Measurements from ENCODE around the gene PRF1. TPM values are rescaled to one million over a fixed set of nuclear protein-coding genes. Genes with fewer than 3 reads are reported as not detected.
"Not testable (repeated sequence)": the region's sequence is repeated elsewhere in the genome, so short reads cannot be mapped to it uniquely, and the experiment has no call there.

The PRF1 gene
- total and polyA plus RNA-seq, 2 donors (not counting 1 experiment from before 2014, with no cell fraction given): not detected

GRCh38 chr10:70647086-70647485, 44.5 kb upstream of the PRF1 start:
- H3K36me3 ChIP-seq (ENCODE audit: control insufficient read depth, insufficient read depth, low read length): no peaks in the 10 kb centered on the region
- H3K27ac ChIP-seq (ENCODE audit: insufficient read depth, low read length): no peak overlapping the region
- H2AFZ ChIP-seq (ENCODE audit: low read length): no peak overlapping the region
- H3K4me3 ChIP-seq (replicated peaks in 1 of 4; ENCODE audit: control extremely low read depth in 1 of 4, insufficient read depth in 1 of 4, low read depth in 3 of 4, low read length in 4 of 4): no peak overlapping the region
- no peak overlapping the region for H3K4me2 ChIP-seq (ENCODE audit: extremely low read depth, insufficient read depth, low read length)
- H3K4me1 ChIP-seq (ENCODE audit: control insufficient read depth, extremely low read depth, insufficient read depth, low read length): peaks cover 2% of the 10 kb centered on the region
- H3K79me2 ChIP-seq (ENCODE audit: control insufficient read depth, insufficient read depth, low read length): no peaks in the 10 kb centered on the region
- DNase-seq (ENCODE audit: low read depth in 2 of 2): no peak
- no peaks in the 10 kb centered on the region for H3K9me3 ChIP-seq (ENCODE audit: control insufficient read depth, insufficient read depth, low read depth, low read length)
- H3K9ac ChIP-seq (ENCODE audit: insufficient read depth, low read length): no peak overlapping the region
- no peak for TF ChIP-seq EZH2 (IDR thresholded peaks at IDR 0.05; ENCODE audit: low read length, missing control alignments)
- TF ChIP-seq CTCF (conservative IDR thresholded peaks at IDR 0.05 in 1 of 2, IDR thresholded peaks at IDR 0.05 in 1 of 2; ENCODE audit: low read depth in 1 of 2, low read length in 2 of 2): no peak
- no peaks in the 10 kb centered on the region for H4K20me1 ChIP-seq (ENCODE audit: control insufficient read depth, extremely low read depth, insufficient read depth, low read length)
- H3K27me3 ChIP-seq (ENCODE audit: control insufficient read depth, insufficient read depth, low read length): peaks cover 3% of the 10 kb centered on the region

GRCh38 chr10:70644959-70645358, 42.4 kb upstream of the PRF1 start:
- H3K27ac ChIP-seq (ENCODE audit: insufficient read depth, low read length); H3K4me1 ChIP-seq (ENCODE audit: control insufficient read depth, extremely low read depth, insufficient read depth, low read length); H3K9me3 ChIP-seq (ENCODE audit: control insufficient read depth, insufficient read depth, low read depth, low read length); H3K4me3 ChIP-seq (replicated peaks in 1 of 4; ENCODE audit: control extremely low read depth in 1 of 4, insufficient read depth in 1 of 4, low read depth in 3 of 4, low read length in 4 of 4); H3K36me3 ChIP-seq (ENCODE audit: control insufficient read depth, insufficient read depth, low read length); H3K79me2 ChIP-seq (ENCODE audit: control insufficient read depth, insufficient read depth, low read length); H3K9ac ChIP-seq (ENCODE audit: insufficient read depth, low read length); H3K4me2 ChIP-seq (ENCODE audit: extremely low read depth, insufficient read depth, low read length); H4K20me1 ChIP-seq (ENCODE audit: control insufficient read depth, extremely low read depth, insufficient read depth, low read length); H3K27me3 ChIP-seq (ENCODE audit: control insufficient read depth, insufficient read depth, low read length); H2AFZ ChIP-seq (ENCODE audit: low read length): not testable (repeated sequence)
- peak in 1 of 2 donors; percentile 17 for DNase-seq (ENCODE audit: low read depth in 2 of 2)

- H3K27me3 ChIP-seq (ENCODE audit: control insufficient read depth, insufficient read depth, low read length); H3K36me3 ChIP-seq (ENCODE audit: control insufficient read depth, insufficient read depth, low read length); DNase-seq (ENCODE audit: low read depth in 2 of 2); H4K20me1 ChIP-seq (ENCODE audit: control insufficient read depth, extremely low read depth, insufficient read depth, low read length); H3K4me2 ChIP-seq (ENCODE audit: extremely low read depth, insufficient read depth, low read length); H3K9ac ChIP-seq (ENCODE audit: insufficient read depth, low read length); H3K4me1 ChIP-seq (ENCODE audit: control insufficient read depth, extremely low read depth, insufficient read depth, low read length); H3K9me3 ChIP-seq (ENCODE audit: control insufficient read depth, insufficient read depth, low read depth, low read length); H3K27ac ChIP-seq (ENCODE audit: insufficient read depth, low read length); H3K4me3 ChIP-seq (replicated peaks in 1 of 4; ENCODE audit: control extremely low read depth in 1 of 4, insufficient read depth in 1 of 4, low read depth in 3 of 4, low read length in 4 of 4); H3K79me2 ChIP-seq (ENCODE audit: control insufficient read depth, insufficient read depth, low read length); H2AFZ ChIP-seq (ENCODE audit: low read length): not testable (repeated sequence)
Measured at GRCh38 chr10:70643272-70643671, 40.7 kb upstream of the PRF1 start.

GRCh38 chr10:70639640-70640383, 37.3 kb upstream of the PRF1 start:
- not testable (repeated sequence) for H3K79me2 ChIP-seq (ENCODE audit: control insufficient read depth, insufficient read depth, low read length); H3K27me3 ChIP-seq (ENCODE audit: control insufficient read depth, insufficient read depth, low read length); H3K4me1 ChIP-seq (ENCODE audit: control insufficient read depth, extremely low read depth, insufficient read depth, low read length); H3K27ac ChIP-seq (ENCODE audit: insufficient read depth, low read length); H2AFZ ChIP-seq (ENCODE audit: low read length); DNase-seq (ENCODE audit: low read depth in 2 of 2); H3K4me2 ChIP-seq (ENCODE audit: extremely low read depth, insufficient read depth, low read length); H3K9me3 ChIP-seq (ENCODE audit: control insufficient read depth, insufficient read depth, low read depth, low read length); H4K20me1 ChIP-seq (ENCODE audit: control insufficient read depth, extremely low read depth, insufficient read depth, low read length); H3K4me3 ChIP-seq (replicated peaks in 1 of 4; ENCODE audit: control extremely low read depth in 1 of 4, insufficient read depth in 1 of 4, low read depth in 3 of 4, low read length in 4 of 4); H3K36me3 ChIP-seq (ENCODE audit: control insufficient read depth, insufficient read depth, low read length); H3K9ac ChIP-seq (ENCODE audit: insufficient read depth, low read length)

GRCh38 chr10:70634515-70634914, 32.0 kb upstream of the PRF1 start:
- not testable (repeated sequence) for DNase-seq (ENCODE audit: low read depth in 2 of 2); H2AFZ ChIP-seq (ENCODE audit: low read length); H3K4me3 ChIP-seq (replicated peaks in 1 of 4; ENCODE audit: control extremely low read depth in 1 of 4, insufficient read depth in 1 of 4, low read depth in 3 of 4, low read length in 4 of 4); H3K27me3 ChIP-seq (ENCODE audit: control insufficient read depth, insufficient read depth, low read length); H4K20me1 ChIP-seq (ENCODE audit: control insufficient read depth, extremely low read depth, insufficient read depth, low read length); H3K4me1 ChIP-seq (ENCODE audit: control insufficient read depth, extremely low read depth, insufficient read depth, low read length); H3K9ac ChIP-seq (ENCODE audit: insufficient read depth, low read length); H3K36me3 ChIP-seq (ENCODE audit: control insufficient read depth, insufficient read depth, low read length); H3K9me3 ChIP-seq (ENCODE audit: control insufficient read depth, insufficient read depth, low read depth, low read length); H3K27ac ChIP-seq (ENCODE audit: insufficient read depth, low read length); H3K4me2 ChIP-seq (ENCODE audit: extremely low read depth, insufficient read depth, low read length); H3K79me2 ChIP-seq (ENCODE audit: control insufficient read depth, insufficient read depth, low read length)
